Measurements from ENCODE around the gene MED25.

- TF ChIP-seq POLR2AphosphoS5 (IDR thresholded peaks at IDR 0.05; ENCODE audit: low read depth, low read length) (no peak), SIN3A (IDR thresholded peaks at IDR 0.05; ENCODE audit: borderline replicate concordance, insufficient read depth, low read length) (no peak), TAF1 (IDR thresholded peaks at IDR 0.05; ENCODE audit: borderline replicate concordance, insufficient read depth, low read length) (no peak), FOXP2 (optimal IDR thresholded peaks at IDR 0.05; ENCODE audit: borderline replicate concordance, extremely low read depth, extremely low read length, insufficient read depth) (no peak)
Observed at GRCh38 chr19:49787746-49788145, 30.3 kb upstream of the MED25 start.

Measured in PFSK-1 (cell line).